ENCODE measurements around the gene ZBED4.

- TF ChIP-seq RAD21 (IDR thresholded peaks at IDR 0.05) = no peak
- no peak for TF ChIP-seq CTCF (IDR thresholded peaks at IDR 0.05; ENCODE audit: low read depth, low read length, missing input control)
- no peak for TF ChIP-seq REST (IDR thresholded peaks at IDR 0.05)
- no peak for TF ChIP-seq NR2F2 (IDR thresholded peaks at IDR 0.05)
- no peak for TF ChIP-seq ATF3 (IDR thresholded peaks at IDR 0.05)
- TF ChIP-seq EGR1 (IDR thresholded peaks at IDR 0.05; ENCODE audit: low read depth in 2 of 2) = no peak
- no peak for TF ChIP-seq SP1 (IDR thresholded peaks at IDR 0.05)
- no peak for TF ChIP-seq MAX (IDR thresholded peaks at IDR 0.05)
- TF ChIP-seq ZBTB33 (IDR thresholded peaks at IDR 0.05) = no peak
- TF ChIP-seq FOXA1 (IDR thresholded peaks at IDR 0.05) = no peak
Measured at GRCh38 chr22:49838771-49839717, 14.6 kb upstream of the ZBED4 start.
